ENCODE data around the gene MCF2L.
"Not testable (repeated sequence)": the region's sequence is repeated elsewhere in the genome, so short reads cannot be mapped to it uniquely, and the experiment has no call there.

The MCF2L gene

GRCh38 chr13:113046883-113047244, 77.8 kb downstream of the MCF2L start:
- DNase-seq (ENCODE audit: low read depth in 2 of 2, low spot score in 1 of 2) = no peak

GRCh38 chr13:113047587-113047986, 78.6 kb downstream of the MCF2L start:
- DNase-seq (ENCODE audit: low read depth in 2 of 2, low spot score in 1 of 2) = no peak

DNA sequence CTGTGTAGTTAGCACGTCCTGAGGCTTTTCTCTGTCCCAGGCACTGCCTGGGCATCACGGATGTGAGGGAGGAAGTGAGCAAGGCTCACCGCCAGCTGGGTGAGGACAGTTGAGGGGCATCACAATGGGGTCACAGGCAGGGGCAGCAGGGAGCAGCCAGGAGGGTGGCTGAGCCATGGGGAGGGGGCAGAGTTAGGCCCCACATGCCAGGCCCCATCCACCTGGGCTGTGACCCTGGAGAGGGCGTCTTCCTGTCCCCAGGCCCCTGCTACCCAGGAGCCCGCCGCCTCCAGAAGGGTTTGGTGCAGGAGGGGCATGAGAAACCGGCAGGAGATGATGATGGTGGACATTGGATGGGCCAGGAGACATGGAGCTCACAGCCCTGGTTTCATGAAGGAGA, 79.8 kb downstream of the MCF2L start:
- DNase-seq (ENCODE audit: low read depth in 2 of 2, low spot score in 1 of 2) = no peak

DNA sequence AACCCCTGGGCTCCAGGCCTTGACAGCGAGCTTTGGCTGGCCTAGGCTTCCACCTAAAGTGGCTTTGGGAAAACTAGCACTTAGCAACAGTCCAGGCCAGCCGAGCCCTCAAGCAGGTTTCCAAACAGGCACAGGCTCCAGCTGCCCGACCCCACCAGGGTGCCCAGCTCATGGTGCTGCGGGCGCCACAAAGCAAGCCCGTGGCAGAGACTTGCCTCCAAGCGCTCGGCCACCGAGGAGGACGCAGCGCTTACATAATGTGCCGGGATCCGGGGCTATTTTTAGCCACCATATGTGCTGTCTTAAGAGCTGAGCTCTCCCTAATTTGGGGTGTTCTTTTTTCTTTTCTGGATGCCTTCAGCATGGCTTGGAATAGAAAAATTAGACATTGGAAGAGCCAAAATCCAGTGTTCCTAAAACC, 80.5 kb downstream of the MCF2L start:
- DNase-seq (ENCODE audit: low read depth in 2 of 2, low spot score in 1 of 2) = no peak

GRCh38 chr13:113049981-113050380, 81.0 kb downstream of the MCF2L start:
- DNase-seq (ENCODE audit: low read depth in 2 of 2, low spot score in 1 of 2) = no peak

- DNase-seq (ENCODE audit: low read depth in 2 of 2, low spot score in 1 of 2) = no peak
Measured at GRCh38 chr13:113050734-113051431, 81.9 kb downstream of the MCF2L start.

DNA sequence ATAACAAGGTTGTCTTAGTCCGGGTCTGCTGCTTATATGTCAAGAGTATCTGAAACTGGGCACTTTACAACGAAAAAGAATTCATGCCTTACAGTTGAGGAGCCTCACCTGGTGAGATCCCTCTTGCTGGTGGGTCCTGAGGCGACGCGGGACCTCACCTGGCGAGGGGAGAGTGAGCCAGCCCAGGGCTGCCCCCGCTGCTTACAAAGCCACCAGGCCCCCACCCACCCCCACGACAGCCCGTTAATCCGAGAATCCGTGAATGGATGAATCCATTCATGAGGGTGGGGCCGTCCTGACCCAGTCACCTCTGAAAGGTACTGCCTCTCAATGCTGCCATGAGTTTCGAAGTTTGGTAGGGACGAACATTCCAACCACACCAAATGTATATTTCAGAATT, 82.6 kb downstream of the MCF2L start:
- DNase-seq (ENCODE audit: low read depth in 2 of 2, low spot score in 1 of 2) = no peak

DNA sequence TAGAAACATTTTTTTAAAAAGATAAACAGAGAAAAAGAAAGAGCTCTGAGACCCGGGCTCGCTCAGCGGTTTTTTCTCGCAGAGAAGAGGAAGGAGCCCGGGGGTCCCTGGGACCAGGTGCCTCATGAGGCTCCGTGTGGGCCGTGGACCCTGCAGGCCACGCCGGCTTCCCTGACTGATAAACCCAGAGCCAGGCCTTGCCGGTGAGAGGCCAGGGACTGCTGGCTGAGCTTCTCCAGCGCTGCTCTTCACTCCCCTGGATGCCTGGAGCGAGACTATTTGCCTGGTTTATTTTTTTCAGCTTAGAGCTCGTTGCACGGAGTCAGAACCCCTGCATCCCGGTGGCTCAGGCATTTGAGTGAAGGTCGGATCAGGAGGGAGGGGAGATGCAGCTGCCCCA, 83.2 kb downstream of the MCF2L start:
- DNase-seq (ENCODE audit: low read depth in 2 of 2, low spot score in 1 of 2) = no peak

DNA sequence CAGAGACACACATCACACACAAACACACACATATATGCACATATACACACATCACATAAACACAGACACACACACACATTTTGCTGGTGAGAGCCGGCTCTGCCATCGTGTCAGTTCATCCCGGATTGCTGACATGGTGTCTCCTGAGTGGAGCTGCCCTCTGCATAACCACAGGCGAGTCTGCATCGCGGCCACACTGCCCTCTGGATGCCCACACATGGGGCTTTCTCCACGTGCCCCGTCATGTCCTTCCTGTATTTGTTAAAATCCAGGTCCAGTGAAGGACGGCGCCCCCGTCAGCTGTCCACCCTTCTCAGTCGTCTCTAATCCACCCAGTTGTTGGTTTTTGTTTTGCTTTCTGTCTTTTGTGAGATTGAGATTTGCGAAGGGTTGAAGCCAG, 84.0 kb downstream of the MCF2L start:
- no peak for DNase-seq (ENCODE audit: low read depth in 2 of 2, low spot score in 1 of 2)

DNA sequence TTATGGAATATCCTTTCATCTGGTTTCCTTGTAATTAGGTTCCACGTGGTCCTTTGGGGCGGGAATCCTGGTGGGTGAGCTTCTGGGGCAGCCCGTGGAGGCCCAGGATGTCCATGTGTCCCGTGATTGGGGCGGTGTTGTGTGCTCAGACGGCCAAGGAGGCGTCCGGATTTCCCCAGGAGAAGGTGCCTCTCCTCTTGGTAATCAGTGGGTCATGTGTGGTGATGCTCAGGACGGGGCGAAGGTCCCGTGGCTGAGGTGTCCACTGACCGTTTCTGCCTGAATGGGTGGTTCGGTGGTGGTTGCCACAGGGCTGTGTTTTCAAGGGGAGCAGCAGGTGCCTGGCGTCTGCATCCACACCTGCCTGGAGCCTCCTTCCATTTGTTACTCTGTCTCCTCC, 84.4 kb downstream of the MCF2L start:
- no peak for DNase-seq (ENCODE audit: low read depth in 2 of 2, low spot score in 1 of 2)

DNA sequence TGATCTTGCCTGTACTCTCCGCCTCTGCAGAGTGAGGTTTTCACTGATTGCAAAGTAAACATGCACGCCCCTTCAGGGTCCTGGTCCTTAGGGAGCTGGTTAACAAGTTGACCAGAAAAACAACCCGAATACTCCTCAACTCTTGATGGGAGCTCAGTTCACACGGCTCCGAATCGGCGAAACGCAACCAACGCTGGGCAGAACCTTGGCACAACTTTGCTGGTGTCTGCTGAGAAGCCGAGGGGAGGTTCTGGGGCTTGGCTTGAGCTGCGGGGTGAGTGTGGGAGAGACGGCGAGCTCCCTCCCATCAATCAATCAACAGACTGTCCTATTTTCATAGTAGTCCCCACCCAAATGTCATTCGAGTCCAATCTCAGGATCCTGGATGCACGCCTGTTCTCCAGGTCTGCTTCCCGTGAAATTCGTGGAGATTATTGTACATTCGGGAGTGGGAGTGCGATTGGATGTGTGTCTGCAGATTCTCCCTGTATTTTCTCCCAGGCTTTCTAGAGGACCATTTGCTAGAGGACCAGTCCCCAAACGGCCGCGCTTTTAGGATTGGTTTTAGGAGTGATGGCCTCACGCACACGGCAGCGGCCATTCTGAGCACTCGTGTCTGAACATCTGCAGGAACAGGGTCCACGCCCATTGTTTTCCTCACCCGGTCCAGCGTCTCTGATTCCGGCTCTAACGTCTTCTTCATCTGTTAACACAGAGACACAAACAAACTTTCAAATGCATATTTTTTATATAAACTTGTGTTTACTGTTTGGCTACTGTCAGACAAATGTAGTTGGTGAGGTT, 85.0 kb downstream of the MCF2L start:
- DNase-seq (ENCODE audit: low read depth in 2 of 2, low spot score in 1 of 2) = no peak

DNA sequence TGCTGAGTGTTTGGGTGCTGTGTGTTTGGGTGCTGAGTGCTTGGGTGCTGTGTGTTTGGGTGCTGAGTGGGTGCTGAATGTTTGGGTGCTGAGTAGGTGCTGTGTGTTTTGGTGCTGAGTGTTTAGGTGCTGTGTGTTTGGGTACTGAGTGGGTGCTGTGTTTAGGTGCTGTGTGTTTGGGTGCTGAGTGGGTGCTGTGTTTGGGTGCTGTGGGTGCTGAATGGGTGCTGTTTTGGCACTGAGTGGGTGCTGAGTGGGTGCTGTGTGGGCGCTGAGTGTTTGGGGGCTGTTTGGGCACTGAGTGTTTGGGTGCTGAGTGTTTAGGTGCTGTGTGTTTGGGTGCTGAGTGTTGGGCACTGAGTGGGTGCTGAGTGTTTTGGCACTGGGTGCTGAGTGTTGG, 88.1 kb downstream of the MCF2L start:
- no peak for DNase-seq (ENCODE audit: low read depth in 2 of 2, low spot score in 1 of 2)

DNA sequence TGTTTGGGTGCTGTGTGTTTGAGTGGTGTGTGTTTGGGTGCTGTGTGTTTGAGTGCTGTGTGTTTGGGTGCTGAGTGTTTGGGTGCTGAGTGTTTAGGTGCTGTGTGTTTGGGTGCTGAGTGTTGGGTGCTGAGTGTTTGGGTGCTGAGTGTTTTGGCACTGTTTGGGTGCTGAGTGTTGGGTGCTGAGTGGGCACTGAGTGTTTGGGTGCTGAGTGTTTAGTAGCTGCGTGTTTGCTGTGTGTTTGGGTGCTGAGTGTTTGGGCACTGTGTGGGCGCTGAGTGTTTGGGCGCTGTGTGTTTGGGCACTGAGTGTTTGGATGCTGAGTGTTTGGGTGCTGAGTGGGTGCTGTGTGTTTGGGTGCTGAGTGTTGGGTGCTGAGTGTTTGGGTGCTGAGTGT, 88.5 kb downstream of the MCF2L start:
- not testable (repeated sequence) for DNase-seq (ENCODE audit: low read depth in 2 of 2, low spot score in 1 of 2)

DNA sequence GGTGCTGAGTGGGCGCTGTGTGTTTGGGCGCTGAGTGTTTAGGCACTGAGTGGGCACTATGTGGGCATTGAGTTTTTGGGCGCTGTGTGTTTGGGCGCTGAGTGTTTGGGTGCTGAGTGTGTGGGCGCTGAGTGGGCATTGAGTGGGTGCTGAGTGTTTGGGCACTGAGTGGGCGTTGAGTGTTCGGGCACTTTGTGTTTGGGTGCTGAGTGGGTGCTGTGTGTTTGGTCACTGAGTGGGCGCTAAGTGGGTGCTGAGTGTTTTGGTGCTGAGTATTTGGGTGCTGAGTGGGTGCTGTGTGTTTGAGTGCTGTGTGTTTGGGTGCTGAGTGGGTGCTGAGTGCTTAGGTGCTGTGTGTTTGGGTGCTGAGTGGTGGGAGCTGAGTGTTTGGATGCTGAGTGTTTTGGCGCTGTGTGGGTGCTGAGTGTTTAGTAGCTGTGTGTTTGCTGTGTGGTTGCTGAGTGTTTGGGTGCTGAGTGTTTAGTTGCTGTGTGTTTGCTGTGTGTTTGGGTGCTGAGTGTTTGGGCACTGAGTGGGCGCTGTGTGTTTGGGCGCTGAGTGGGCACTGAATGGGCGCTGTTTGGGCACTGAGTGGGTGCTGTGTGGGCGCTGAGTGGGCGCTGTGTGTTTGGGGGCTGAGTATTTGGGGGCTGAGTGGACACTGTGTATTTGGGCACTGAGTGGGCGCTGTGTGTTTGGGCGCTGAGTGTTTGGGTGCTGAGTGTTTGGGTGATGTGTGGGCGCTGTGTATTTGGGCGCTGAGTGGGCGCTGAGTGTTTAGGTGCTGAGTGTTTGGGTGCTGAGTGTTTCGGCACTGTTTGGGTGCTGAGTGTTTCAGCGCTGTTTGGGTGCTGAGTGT, 89.3 kb downstream of the MCF2L start:
- DNase-seq (ENCODE audit: low read depth in 2 of 2, low spot score in 1 of 2) = no peak

DNA sequence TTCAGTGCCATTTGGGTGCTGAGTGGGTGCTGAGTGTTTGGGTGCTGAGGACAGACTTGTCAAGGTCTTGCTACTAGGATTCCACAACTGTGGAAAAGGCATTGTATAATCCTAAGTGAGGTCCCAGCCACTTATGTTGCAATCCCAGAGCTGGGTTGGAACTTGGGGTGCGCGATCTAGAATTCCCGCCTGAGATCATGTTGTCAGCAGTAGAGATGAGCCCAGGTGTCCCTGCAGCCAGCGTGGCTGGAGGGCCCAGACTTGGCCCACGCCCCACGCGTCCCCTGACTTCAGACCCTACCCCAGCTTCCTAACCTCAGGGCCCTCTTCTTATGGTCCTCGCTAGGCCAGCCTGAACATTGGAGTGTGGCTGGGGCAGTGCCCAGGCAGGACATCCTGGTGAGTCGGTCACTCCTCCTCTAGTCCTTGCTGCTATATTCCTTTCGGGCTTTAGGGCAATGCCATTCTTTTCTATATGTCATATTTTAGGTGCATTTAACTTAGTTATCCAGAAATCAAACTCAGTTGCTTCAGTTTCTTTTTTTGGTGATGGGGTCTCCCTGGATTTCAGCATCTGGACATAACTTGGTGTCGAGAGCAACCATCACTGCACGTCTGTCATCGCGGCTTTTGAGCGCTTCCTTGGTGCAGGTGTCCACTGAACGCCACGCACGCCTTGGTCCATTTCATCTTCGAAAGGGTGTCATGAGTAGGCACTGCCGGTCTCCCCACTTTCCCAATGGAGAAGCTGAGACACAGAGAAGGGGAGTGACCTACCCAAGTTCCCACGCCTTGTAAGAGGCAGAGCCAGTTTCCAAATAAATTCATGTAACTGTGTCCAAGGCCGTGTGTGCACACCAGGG, 90.2 kb downstream of the MCF2L start:
- DNase-seq (ENCODE audit: low read depth in 2 of 2, low spot score in 1 of 2) = no peak

DNA sequence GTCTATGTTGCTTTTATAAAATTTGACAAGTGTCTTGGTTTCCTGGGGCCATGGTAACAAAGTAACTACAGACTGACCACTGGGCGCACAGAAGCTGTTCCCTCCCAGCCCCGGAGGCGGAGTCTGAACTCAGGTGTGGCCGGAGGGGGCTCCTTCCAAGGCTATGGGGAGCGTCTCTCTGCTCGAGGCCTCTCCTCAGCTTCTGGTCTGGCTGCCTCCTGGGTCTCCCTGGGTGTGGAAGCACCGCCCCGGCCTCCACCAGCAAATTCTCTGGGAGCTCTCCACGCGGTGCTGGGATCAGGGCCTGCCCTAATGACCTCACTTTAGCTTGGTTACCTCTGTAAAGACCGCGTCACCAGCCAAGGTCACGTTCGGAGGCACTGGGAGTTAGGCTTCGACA, 90.9 kb downstream of the MCF2L start:
- no peak for DNase-seq (ENCODE audit: low read depth in 2 of 2, low spot score in 1 of 2)

DNA sequence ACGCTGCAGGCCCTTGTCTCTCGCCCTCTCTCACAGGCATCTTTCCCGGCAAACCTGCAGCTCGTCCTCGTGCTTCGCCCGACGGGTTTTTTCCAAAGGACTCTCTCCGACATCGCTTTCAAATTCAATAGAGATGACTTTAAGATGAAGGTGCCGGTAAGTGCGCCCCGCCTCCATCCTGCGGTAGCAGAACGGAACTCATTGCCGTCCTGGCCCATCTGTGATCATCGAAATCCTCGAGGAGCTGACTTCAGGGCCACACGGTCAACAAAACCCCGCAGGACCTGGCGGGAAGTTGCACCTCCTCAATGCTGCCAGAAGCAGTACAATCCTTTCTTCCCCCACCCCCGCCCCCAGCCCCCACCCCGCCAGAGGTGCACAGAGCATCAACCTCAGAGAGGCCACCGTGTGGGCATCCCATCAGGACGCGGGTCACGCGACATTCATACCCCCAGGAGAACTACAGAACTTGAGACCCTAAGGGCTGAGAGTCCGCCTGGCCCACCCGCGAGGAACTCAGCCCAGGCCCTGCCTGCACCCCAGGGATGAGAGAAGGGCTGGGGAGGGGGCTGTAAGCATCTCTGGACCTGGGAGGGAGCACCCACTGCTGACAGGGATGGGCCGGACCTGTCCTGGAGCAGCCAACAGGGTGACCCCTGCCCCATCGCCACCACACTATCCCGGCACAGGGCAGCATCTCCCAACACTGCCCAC, 91.7 kb downstream of the MCF2L start:
- no peak for DNase-seq (ENCODE audit: low read depth in 2 of 2, low spot score in 1 of 2)

DNA sequence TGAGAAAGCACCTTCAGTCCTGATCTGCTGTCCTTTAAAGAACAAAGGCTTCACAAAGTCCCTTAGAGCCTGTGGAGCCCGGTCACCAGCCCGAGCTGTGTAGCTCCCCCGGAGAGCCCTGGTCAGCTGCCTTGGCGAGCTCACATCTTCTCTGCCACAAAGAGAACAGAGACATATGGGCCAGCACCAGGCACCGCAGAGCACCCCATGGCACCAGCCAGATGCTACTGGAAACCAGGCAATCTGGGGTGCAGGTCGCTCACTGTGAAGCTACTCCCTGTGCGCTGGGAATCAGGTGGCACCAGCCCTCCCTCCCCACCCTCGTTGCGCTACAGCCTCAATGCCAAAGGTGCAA, 92.2 kb downstream of the MCF2L start:
- DNase-seq (ENCODE audit: low read depth in 2 of 2, low spot score in 1 of 2) = no peak

DNA sequence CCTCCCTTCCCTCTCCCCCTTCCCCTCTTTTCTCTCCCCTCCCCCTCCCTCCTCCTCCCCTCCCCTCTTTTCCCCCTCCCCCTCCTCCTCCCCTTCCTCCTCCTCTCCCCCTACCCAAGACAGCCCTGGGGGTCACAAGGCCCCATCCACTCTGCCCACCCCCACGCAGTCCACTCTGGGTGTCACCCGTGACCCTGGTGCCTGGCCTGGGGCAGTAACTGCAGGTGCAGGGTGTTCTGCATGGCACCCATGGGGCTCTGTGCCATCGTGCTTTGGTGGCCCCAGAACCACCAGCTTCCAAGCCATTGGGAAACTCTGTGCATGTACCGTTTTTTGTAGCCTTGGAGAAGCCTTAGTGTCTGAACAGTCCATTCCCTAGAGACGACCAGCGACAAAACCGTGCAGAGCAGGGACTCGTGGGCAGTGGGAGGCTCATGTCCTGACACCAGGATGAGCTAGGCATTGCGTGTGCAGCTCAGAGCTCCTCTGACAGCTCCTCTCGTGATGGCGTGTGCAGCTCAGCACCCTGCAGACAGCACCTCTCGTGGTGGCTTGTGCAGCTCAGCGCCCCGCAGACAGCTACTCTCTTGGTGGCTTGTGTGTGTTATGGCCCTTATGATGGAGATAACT, 92.9 kb downstream of the MCF2L start:
- DNase-seq (ENCODE audit: low read depth in 2 of 2, low spot score in 1 of 2) = no peak

DNA sequence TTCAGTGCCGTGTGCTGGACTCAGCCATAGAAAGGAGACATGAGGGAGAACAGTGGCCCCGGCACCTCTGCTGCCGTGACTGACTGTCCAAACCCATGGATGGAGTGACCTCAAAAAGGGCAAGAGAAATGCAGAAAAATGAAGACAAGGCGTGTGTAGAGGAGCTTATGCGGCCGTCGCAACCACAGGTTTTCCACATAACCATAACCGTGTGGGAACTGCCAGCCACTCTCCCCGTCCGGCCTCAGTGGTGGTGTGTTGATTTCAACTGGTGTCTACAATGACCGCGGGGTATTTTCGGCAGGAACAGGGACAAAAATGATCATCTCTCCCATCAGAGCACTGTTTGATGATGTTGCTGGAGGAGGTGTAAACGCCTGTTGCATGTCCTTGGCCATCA, 93.7 kb downstream of the MCF2L start:
- DNase-seq (ENCODE audit: low read depth in 2 of 2, low spot score in 1 of 2) = no peak

Data from stimulated activated CD8-positive, alpha-beta memory T cell treated with anti-CD3 and anti-CD28 coated beads, Interleukin-4, amount 100 ng/mL, for 4 hours (primary cell).